Psoas muscle (tissue), 8 donors: ENCODE measurements around the gene TRIM3. TPM values are rescaled to one million over a fixed set of nuclear protein-coding genes. Genes with fewer than 3 reads are reported as not detected.

Source experiments
- ATAC-seq, 4 donors: fragments of 200-7000 bp; cut with Tn5 transposase; one replicate each; pipeline ENCODE4 v1.9.1; 2020; ENCODE audit warnings: moderate library complexity in 3 of 4, mild to moderate bottlenecking in 2 of 4
- DNase-seq, 2 donors: peaks; one replicate each; pipeline ENCODE4 v3.0.0-alpha.2; 2020
- H3K27ac ChIP-seq: fragments of 200-600 bp; one replicate; pipeline ENCODE4 v1.8.0; 2022
- H3K27me3 ChIP-seq, 3 donors: fragments of 200-600 bp in 1 of 3; one replicate each; pipeline versions ENCODE4 v1.6.1 to v1.8.0; 2013 to 2022; ENCODE audit warnings: low read length in 2 of 3, mild to moderate bottlenecking in 2 of 3, moderate library complexity in 1 of 3; ENCODE audit not compliant: insufficient read depth in 3 of 3
- H3K36me3 ChIP-seq, 2 donors: fragments of 200-600 bp in 1 of 2; one replicate each; pipeline versions ENCODE4 v1.6.1 to v1.8.0; 2013 to 2022; ENCODE audit warnings: low read depth in 1 of 2, mild to moderate bottlenecking in 1 of 2, moderate library complexity in 1 of 2; ENCODE audit not compliant: insufficient read depth in 1 of 2
- H3K4me1 ChIP-seq: fragments of 200-600 bp; one replicate; pipeline ENCODE4 v1.8.0; 2022
- H3K4me3 ChIP-seq: fragments of 200-600 bp; one replicate; pipeline ENCODE4 v1.8.0; 2022; ENCODE audit warnings: mild to moderate bottlenecking
- H3K9me3 ChIP-seq: fragments of 200-600 bp; one replicate; pipeline ENCODE4 v1.8.0; 2022
- WGBS, 3 donors: extraction: QIAGEN DNeasy Blood & Tissue Kit; methylation state at CpG; one replicate each; pipeline versions ENCODE4 v1.1.6 to v1.1.7; 2013; 5-methylcytosine and 5-hydroxymethylcytosine counted together
- intact Hi-C, 2 donors: fragments of 100-400 bp; cut with DNase I; formaldehyde crosslinking; loops; one replicate each; pipeline versions ENCODE4 v1.11.0 to v1.14.2; 2022
- polyA plus RNA-seq, 3 donors: library from polyadenylated mRNA; stranded (reverse); fragments of 200-250 nt; gene quantifications; one replicate each; pipeline ENCODE4 v1.2.3, GENCODE V29; 2013
- total RNA-seq, 4 donors: library from RNA; stranded (reverse); fragmentation: NEBNext Ultra II Directional in 2 of 4; extraction: Animal tissue kit (Norgen Biotek cat#: 25700) in 2 of 4; gene quantifications; one replicate each; pipeline versions ENCODE4 v1.2.1 to v1.2.4, GENCODE V29; 2021 to 2023
- TF ChIP-seq, protein P1 (sequence below): fragments of 200-600 bp; IDR thresholded peaks from one replicate; pipeline ENCODE4 v1.8.0; 2022; ENCODE audit warnings: antibody characterized with exemption
- donor health status: healthy with polysubstance abuse.
- donor health status: DM: no; HTN: no; CAD: no; lungs with moderate emphysema.
- donor health status: Bipolar disorder and iron deficiency.
- donor health status: healthy.
- donor health status: DM: yes; HTN: yes; CAD: no.
- donor health status: DM: no; HTN: no; CAD: no.
- donor health status: DM: no; HTN: no; CAD: no.
- donor health status: DM: yes; HTN: yes; CAD: no.

TRIM3 gene
- total and polyA plus RNA-seq, 7 donors, result 9.6 to 15.3 (median 12.5) TPM

DNA sequence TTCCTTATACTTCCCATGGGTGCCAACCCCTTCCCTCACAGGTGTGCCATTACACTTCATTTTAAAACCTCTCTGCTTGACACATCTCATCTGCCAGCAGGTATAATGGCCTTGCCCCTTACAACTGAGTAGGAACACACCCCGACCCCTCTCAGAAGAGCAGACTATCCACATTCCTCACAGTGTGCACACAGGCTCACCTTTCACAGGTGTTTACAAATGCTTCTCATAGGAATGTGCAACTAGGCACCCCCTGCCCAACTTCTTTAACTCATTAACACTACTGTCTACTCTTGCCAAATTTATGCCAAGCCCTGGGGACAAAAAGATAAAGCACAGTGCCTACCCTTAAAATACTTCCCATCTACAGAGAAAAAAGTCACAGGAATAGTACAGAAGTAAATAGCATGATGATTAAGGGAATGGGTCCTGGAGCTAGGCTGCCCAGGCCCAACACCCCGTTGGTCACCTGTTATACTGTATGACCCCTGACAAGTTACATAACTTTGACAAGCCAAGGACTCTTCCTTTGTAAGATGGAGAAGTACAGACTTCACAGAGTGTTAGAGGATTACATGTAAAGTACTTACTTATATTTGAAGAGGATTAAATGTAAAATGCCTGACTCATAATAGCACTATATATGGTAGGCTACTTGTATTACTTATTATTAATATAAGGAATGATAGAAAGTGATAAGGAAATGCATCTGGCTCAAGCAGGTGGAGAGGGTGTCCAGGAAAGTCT, 15.2 kb downstream of the TRIM3 start:
- Histone ChIP-seq H3K36me3 (peaks cover 2 to 95% of the 10 kb centered on the region in 2 donors), H3K9me3 (no peaks in the 10 kb centered on the region), H3K4me3 (no peak overlapping the region), H3K27ac (no peak overlapping the region), H3K4me1 (peaks cover 11% of the 10 kb centered on the region), H3K27me3 (no peaks in the 10 kb centered on the region)
- intact Hi-C loops, result no loop called here
- DNase-seq (no peak), ATAC-seq (no peak)
- TF ChIP-seq, protein P1, sequence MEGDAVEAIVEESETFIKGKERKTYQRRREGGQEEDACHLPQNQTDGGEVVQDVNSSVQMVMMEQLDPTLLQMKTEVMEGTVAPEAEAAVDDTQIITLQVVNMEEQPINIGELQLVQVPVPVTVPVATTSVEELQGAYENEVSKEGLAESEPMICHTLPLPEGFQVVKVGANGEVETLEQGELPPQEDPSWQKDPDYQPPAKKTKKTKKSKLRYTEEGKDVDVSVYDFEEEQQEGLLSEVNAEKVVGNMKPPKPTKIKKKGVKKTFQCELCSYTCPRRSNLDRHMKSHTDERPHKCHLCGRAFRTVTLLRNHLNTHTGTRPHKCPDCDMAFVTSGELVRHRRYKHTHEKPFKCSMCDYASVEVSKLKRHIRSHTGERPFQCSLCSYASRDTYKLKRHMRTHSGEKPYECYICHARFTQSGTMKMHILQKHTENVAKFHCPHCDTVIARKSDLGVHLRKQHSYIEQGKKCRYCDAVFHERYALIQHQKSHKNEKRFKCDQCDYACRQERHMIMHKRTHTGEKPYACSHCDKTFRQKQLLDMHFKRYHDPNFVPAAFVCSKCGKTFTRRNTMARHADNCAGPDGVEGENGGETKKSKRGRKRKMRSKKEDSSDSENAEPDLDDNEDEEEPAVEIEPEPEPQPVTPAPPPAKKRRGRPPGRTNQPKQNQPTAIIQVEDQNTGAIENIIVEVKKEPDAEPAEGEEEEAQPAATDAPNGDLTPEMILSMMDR, result no peak
- WGBS, 3 donors, result 68 to 89% (median 76%) methylated on average over 2 of the region's 2 CpGs

DNA sequence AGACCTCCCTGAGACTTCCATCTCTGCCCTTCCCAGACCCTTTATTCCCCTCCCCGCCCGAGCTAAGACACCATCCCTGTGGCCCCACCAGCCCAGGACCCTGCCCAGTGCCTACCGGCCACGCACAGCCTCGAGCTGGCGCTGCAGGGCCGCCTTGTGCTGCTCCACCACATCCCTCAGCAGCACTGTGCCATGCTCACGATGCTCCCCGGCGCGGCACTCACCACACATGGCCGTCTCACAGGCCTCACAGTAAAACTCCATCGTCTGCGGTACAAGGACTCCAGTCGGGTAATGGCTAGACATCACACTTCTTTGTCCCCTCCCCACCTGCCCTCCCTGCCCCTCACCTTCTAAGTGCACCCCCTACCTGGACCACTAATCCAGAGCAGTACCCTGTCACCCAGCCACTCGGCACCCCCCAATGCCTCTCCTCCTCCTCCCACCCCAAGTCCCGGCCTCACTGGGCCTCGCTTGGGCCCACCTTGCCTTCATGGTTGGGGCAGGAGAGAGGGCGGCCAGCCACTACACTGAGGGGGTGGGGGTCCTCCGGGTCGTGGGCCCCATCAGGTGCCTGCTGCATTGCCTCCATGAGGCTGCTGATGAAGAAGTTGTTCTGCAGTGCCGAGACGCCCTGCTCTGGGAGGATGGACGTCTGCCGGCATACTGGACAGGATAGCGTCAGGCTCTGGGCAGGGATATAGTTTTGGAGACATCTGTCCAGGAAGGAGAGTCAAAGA, 16.0 kb downstream of the TRIM3 start:
- H3K27ac ChIP-seq, result no peak overlapping the region
- WGBS, 3 donors, result 93 to 95% (median 95%) methylated on average over 23 to 26 of the region's 26 CpGs
- no peak for DNase-seq
- no peaks in the 10 kb centered on the region for H3K27me3 ChIP-seq
- TF ChIP-seq, protein P1, result no peak
- H3K36me3 ChIP-seq, result peaks cover 2 to 95% of the 10 kb centered on the region in 2 donors
- peaks cover 11% of the 10 kb centered on the region for H3K4me1 ChIP-seq
- ATAC-seq, result no peak
- no peaks in the 10 kb centered on the region for H3K9me3 ChIP-seq
- intact Hi-C loops, result no loop called here
- H3K4me3 ChIP-seq, result no peak overlapping the region

DNA sequence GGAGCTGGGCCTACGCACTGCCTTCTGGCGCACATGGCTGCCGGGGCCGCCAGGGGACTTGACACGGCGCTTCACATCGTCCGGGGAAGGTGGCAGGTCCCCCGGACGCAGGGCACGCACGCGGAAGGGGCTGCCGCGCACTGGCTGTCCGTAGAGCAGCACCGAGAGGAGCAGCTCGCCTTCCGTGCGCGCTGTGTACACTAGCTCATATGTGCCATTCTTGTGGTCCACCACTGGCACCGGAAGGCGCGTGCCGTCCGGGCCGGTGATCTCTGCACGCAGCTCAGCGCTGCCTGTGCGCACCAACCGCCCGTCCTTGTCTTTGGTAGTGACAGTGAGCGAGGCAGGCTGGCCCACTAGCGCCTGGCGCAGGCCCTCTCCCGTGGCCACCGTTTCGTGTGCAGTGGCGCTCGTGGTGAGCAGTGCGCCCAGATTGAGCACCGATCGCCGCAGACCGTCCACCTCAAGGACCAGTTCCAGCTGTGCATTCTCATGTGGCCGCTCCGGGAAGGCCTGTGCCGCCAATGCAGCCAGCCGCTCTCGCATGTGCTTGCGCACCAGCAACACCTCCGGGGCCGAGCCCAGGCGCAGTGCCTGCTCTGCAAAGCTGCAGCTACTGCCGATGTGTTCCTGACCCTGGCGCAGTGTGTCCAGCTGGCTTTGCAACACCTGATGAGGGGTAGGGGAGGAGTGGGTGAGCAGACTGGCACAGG, 17.2 kb downstream of the TRIM3 start:
- H3K4me3 ChIP-seq, result no peak overlapping the region

DNA sequence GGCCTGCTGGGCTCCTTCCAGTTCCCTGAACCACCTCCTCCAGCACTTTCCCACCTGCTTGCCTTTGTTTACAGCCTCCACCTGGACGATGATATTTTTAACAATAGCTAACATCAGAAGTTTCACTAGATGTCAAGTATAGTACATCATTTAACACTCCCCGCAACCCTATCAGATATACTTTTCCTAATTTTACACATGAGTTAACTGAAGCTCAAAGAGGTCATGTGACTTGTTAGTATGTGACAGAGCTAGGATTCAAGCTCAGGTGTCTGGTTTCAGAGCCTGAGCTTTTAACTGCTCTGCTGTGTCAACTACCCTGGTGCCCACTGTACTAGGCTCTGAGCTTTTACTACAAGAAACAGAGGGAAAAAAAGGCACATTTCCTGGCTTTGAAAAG, 18.7 kb downstream of the TRIM3 start:
- no peaks in the 10 kb centered on the region for H3K9me3 ChIP-seq
- DNase-seq (no peak), ATAC-seq (peak; percentile 50 to 88 (median 84))
- H3K4me1 ChIP-seq, result peaks cover 11% of the 10 kb centered on the region
- peaks cover 6 to 88% of the 10 kb centered on the region in 2 donors for H3K36me3 ChIP-seq
- TF ChIP-seq, protein P1, result no peak
- H3K27me3 ChIP-seq, result no peaks in the 10 kb centered on the region
- 26 to 63% (median 45%) methylated on average over 2 of the region's 2 CpGs for WGBS, 3 donors
- H3K27ac ChIP-seq, result peak overlapping the region; percentile 67
- intact Hi-C loops, result no loop called here
- H3K4me3 ChIP-seq, result no peak overlapping the region

More for the DNA sequence above, 17.2 kb downstream of the TRIM3 start:
- Histone ChIP-seq H3K27me3 (no peaks in the 10 kb centered on the region), H3K9me3 (no peaks in the 10 kb centered on the region), H3K4me1 (peaks cover 11% of the 10 kb centered on the region), H3K36me3 (peaks cover 2 to 87% of the 10 kb centered on the region in 2 donors), H3K27ac (no peak overlapping the region)
- 96 to 97% (median 96%) methylated on average over 56 of the region's 56 CpGs for WGBS, 3 donors
- ATAC-seq, result no peak
- TF ChIP-seq, protein P1, result no peak
- no peak for DNase-seq
- intact Hi-C loops, result no loop called here
